ENCODE data around the gene STRBP.

DNA sequence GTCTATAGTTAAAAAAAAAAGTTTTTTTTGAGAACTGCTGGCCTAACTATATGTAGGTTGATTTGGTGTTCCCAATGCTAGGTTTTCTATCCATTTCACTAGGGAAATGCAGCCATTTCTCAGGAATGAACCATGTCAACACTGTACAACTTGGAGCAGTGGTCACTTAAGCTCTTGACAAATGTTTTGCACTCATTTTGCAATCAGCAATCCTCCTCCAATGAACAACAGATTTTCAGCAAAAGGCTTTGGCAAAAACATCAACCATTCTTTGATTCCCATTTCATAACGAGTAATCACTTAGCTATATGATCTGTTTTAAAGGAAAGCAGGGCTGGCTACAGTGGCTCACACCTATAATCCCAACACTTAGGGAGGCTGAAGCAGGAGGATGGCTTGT lies 17.9 kb downstream of the STRBP start:
- TF ChIP-seq CTCF (IDR thresholded peaks at IDR 0.05; ENCODE audit: insufficient read depth, low read length) (no peak), POLR2AphosphoS5 (IDR thresholded peaks at IDR 0.05; ENCODE audit: low read depth) (no peak)

All from HL-60 (cell line).